HG03196 (cell line): Measurements from ENCODE around the gene TBX4.

Experiments
- ATAC-seq: cut with Tn5 transposase; IDR thresholded peaks from one replicate; pipeline ENCODE4 v1.9.1; 2021; ENCODE audit not compliant: unreplicated experiment

Gene TBX4

DNA sequence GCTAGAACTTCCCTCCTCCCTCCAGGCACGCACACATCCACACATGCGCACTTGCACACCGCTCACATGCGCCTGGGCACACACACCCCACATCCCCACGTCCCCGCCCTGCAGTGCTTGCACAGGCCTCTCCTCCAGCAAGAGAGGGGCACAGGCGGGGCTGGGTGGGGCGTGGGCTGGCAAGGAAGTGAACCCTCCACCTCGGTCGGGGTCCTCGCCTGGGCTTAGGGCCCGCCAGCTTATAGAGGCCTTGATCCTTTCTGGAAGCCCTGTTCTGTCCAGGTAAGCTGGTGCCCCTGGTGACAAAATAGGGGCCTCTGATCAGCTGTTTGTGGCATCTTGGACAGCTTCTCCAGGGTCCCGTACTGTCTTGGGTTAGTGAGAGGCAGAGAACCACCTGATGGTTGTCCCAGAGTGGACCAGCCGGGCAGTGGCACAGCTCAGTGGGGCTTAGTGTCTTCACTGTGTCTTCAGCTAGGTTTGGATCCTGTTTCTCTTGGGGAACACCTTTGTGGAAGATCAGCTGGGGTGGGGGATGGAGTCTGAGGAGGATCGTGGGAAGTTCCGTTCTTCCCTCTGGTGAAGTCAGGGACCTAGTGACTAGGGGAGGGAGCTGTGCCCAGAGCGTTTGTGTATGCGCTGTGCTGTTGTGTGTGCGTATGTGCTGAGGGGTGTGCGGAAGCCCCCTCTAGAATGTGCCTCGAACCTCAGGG, 12.1 kb downstream of the TBX4 start:
- no peak for ATAC-seq

DNA sequence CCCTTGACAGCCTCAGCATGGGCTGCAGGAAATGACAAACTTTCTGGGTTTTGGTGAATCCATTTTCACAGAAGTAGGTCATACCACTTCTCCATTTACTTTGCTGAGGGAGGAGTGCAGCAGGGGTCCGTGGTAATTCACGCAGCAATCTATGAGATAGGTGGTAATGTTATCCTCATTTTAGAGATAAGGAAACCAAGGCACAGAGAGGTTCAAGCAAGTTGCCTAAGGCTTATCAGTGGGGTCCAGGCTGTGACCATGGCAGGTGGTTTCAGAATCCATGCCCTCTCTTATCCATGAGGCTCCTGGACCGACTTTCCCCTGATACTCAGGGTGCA, 12.6 kb downstream of the TBX4 start:
- ATAC-seq, result no peak

DNA sequence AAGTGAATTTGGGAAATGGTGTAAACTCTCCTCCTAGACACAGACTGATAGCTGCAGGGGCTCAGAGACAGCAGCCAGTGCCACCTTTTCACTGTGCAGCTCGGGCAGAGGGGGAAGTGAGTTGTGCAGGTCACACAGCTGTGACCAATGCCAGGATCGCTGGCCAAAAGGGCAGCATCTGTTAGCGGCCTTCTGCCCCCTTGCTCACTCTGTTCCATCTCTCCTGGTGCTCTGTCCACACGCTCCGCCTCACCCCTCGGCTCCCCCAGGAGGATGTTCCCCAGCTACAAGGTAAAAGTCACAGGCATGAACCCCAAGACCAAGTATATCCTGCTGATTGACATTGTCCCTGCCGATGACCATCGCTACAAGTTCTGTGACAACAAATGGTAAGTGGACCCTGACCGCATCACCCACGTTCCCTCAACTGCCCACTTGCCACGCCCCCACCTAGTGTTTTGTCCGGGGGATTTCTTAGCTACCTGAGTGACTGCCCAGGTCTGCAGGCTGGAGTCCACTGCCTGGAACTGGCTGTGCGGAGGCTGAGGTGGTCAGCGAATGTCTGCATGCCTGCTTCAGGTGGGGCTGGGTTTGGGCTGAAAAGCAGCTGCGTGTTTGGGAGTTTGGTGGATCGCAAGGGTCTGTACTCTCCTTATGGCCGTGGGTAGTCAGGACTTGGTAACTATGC, 13.5 kb downstream of the TBX4 start:
- no peak for ATAC-seq

DNA sequence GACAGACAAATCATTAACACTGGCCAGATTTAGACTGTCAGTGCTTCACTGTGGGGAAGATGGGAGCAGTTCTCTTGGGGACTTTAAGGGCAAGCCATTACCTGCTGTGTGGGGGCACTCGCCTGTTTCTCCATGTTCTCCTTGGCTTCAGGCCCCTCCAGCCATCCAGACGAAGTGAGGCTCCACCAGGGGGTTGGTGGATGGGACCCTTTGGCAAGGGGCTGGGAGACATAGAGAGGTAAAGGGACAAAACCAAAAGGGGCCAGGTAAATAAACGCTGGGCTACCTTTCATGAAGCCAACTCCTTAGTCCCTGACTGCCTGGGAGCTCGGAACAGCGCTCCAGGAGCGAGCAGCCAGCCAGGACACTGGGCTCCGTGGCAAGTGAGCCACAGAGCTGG, 14.0 kb downstream of the TBX4 start:
- ATAC-seq, result no peak

DNA sequence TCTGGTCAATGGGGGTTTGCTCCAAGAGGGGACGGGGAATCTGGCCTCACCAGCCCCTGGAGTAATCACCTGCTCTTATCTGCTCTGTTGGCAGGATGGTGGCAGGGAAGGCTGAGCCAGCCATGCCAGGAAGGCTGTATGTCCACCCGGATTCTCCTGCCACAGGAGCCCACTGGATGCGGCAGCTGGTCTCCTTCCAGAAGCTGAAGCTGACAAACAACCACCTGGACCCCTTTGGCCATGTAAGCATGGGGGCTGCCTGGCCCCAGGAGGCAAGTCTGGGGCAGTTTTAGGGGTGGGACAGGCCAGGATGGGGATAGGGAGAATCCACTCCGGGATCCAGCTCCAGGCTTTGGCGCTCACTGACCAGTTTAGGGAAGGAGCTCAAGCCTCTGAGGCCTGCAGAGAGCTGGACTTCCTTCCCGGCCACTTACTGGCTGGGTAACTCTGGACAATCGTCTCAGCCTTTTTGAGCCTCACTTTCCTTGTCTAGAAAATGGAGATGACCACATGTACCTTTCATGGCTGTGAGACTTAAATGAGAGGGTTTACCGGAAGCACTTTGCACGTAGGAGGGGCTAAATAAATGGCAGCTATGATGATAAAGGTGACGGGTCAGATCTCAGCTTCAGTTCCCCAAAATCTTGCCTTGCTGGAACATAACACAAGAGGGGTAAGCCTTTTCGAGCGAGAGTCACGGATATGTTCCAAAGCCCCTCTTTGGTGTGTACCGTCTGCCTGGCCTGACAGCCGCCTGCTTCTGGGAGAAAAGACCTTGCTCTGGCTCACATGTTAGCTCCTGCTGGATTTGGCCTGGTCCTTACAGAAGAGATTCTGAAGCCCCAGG, 15.4 kb downstream of the TBX4 start:
- ATAC-seq, result no peak

DNA sequence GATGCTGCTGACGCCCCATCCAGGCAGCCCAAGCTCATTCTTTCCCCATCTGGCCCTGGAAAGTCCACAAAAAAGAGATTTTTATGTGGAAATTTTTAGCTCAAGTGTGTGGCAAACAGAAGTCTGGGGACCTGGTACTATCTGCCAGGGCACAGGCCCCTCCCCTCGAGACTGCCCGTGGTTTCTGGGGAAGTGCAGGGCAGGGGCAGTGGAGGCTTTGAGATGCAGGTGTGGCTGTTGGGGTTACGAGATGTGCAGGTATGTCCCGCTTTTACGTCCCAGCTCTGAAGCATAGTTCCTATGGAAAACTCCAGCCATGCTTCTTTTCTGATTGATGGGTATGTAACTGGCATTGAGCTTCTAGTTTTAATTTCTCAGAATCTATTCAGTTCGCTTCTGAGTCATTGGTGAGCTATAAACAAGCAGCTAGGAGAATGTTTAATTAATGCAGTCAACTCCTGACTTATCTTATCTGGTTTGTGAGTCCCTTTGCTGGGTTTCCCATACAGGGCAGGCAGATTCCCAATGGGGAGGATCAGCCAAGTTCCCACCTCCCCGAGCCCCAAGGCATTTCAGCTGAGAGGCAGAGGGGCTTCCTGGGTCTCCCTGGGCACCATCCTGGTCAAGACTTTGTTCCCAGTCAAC, 16.2 kb downstream of the TBX4 start:
- no peak for ATAC-seq

DNA sequence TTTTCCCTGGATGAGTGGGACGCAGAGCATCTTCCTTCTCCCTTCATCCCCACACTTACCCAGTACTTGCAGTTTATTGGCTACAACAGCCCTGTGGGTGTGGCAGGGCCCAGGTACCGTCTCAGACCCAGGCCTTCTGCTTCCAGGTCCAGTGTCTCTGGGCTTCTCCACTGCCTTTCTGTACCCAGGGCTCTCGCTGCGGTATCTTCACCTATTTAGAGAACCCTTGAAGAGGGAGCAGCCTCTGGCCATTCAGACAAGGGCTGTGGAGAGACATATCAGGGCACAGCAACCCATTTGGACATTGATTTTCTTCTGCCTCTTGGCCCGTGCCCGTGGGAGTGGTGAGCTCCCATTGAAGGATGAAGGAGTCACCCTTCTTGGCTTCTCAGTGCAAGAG, 17.3 kb downstream of the TBX4 start:
- ATAC-seq, result no peak

DNA sequence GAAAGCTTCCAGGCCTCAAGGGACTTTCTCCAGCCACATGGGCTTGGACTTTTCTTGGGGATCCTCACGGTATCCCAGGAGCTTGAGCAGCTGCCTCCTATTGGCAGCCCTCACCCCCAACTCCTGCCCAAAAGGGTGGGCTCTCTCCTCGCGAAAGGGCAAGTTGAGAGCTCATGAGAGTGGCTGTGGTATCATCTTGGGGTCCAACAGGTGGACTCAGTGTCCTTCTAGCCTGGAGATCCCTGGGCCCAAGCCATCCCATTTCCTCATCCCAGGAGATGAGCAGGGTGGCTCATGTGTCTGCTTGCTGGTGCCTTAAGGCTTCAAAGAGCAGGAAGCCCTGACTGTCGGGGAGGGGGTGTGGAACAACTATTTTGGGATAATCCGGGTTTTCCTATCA, 17.7 kb downstream of the TBX4 start:
- no peak for ATAC-seq

DNA sequence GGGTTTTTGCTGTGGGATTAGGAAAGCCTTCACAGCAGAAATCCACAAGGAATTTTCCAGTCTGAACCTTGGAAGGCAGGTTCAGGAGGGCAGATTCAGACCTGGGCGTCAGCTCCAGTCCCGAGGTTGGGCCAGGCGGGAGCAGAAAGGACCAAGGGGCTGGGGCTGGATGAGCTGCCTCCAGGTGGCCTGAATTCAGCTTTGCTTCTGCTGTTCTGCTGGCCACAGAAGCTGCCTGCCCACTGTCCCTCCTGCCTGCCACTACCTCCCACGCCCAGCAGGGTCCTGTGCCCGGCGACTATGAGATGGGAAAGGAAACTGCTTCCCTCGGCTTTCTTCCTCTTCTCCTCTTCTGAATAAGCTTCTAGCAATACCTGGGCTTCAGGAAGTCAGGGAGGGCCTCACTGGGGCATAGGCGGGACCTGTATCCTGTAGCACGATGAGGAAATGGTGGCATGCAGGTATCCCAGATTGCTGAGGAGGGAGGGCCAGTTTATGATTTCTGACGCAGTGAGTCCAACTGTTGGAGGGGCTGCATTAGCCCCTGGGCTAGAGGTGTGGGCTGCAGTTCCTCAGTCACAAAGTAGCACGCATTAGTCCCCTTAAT, 18.4 kb downstream of the TBX4 start:
- no peak for ATAC-seq

DNA sequence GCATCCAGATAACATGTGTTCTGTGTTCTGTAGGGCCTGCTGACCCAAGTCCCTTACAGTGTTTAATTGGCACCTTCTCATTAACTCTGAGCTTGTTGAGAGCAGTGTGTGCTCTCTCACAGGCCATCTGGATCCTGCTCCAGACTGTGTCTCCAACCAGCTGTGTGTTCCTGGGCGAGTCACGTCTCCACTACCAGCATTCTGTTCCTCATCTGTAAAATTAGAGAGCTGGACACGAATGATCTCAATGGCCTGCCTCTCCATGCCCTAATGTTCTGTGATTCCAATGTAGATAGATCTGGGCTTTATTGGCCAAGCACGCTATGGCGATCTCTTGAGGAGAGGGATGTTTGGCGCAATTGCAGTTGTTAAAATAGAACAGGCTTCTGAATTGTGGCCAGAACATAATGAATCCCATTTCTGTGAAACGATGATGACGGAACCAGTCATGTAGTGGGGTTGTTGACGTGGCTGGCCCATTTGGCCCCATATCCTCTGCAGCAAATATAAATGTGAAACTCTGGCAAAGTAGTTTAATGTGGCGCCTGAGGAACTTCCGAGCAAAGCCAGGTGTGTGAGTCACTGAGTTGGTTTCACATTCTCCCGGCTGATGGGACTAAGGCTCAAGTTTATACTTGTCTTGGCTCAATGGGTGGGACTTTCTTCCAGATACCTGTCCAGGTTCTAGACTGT, 22.2 kb downstream of the TBX4 start:
- no peak for ATAC-seq

DNA sequence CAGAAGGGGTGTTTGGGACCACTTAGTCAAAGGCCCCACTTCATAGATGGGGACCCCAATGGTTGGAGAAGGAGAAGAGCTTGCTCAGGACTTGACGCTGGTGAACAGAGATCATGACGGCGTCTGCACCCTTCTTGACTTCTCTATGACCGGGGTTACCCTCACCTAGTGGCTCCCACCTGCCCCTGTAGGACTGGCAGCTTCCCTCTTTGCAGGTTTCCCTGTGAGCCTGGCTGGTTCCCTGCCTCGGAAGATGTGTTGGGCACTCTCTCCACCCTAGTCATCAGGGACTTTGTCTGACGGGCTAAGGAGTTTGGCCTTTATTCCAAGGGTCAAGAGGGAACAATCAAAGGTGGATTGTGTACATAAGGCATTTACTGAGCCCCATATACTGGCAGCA, 22.7 kb downstream of the TBX4 start:
- no peak for ATAC-seq

DNA sequence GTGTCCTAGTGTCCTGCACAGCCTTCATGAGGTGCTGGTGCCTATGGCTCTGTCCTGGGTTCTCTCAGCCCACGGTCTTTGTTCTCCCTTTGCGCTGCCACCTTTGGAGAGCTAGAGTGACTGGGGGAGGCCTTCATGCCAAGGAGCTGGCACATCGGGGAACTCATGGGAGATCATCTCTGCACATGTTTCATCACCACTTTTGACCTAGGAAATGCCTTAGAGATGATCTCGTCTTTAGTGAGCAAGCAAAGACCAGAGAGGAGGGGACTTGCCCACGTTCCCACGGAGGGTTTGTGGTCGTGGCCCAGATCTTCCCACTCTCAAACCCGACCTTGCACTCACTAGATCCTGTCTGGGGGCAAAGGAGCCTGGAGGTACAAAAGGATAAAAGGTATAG, 23.5 kb downstream of the TBX4 start:
- ATAC-seq, result no peak

DNA sequence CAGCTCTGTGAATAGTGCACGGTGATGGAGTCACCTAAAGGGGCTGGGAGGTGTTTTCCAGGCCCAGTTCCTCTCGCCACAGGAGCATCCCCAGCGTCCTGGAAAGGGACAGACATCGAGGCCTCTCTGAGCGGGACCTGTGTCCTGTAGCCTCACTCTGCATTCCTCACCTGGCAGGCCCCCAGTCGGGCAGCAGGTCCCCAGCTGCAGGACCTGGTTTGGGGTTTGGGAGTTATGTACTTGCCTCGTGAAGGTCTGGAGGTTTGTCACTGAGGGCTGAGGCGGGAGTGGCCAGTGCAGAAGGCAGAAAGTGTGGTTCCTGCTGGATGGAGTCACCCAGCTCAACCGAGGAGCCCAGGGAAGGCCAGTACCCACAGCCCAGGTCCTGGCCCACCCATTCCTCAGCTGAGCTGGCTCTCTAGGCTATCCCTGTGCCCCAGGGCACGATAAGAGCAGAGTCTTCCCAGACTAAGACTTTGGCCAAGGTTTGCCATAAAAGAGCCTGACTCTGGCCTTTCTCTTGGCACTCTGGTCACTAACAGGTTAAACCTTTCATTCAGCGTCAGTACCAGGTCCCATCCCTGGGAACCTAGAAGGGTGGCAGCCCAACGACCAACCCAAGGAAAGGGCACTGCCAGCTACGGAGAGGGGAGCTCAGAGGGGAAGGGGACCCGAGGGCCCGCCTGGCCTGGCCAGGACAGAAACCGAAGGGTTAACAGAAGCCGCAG, 24.4 kb downstream of the TBX4 start:
- no peak for ATAC-seq

DNA sequence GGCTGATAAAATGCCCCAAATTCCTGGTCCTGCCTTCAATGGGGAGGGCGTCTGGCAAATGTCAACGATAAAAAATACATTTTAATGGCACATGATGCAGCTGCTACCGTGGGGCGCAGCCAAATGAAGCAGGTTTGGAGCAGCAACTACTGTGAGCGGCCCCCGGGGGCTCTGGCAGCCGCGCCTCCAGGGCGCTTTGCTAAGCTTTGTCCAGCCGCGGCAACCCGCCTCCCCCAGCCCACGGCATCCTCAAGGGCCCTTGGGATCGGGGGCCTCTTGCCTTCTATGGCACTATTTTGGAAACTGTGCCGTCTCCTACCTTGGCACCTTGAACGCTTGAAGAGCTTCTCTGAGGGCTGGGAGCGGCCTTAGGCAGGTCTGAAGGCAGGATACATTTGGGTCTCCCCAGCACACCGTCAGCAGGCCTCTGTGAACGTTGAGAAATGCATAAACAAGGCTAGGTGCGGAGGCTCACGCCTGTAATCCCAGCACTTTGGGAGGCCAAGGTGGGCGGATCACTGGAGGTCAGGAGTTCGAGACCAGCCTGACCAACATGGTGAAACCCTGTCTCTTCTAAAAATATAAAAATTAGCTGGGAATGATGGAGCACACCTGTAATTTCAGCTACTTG, 25.1 kb downstream of the TBX4 start:
- ATAC-seq, result no peak

DNA sequence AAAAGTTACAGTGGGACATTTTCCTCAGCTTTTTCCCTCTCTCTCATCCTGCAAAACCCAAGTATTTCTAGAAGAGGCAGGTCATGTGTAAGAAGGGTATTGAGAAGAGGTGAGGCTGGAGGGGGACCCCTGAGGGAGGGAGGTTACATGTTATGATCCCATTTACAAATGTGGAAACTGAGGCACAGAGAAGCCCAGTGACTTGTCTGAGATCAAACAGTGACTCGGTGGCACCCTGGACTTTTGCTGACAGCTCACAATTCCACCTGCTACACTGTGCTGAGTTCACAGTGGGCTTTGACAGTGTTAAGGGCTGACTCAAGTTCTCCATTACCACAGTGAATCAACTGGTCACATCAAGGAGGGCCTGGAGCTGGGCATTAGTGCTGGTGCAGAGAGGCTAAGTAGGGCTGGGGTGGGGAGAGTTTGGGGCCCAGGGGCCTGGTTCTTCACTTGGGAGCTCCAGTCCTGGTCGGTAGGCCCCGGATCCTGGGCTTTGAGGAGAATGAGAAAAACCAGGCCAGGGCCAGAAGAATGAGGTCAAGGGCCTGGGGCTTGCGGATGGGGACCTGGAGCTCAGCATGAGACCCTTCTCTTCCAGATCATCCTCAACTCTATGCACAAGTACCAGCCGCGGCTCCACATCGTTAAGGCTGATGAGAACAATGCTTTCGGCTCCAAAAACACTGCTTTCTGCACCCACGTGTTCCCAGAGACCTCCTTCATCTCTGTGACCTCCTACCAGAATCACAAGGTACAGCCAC, 26.0 kb downstream of the TBX4 start:
- no peak for ATAC-seq

DNA sequence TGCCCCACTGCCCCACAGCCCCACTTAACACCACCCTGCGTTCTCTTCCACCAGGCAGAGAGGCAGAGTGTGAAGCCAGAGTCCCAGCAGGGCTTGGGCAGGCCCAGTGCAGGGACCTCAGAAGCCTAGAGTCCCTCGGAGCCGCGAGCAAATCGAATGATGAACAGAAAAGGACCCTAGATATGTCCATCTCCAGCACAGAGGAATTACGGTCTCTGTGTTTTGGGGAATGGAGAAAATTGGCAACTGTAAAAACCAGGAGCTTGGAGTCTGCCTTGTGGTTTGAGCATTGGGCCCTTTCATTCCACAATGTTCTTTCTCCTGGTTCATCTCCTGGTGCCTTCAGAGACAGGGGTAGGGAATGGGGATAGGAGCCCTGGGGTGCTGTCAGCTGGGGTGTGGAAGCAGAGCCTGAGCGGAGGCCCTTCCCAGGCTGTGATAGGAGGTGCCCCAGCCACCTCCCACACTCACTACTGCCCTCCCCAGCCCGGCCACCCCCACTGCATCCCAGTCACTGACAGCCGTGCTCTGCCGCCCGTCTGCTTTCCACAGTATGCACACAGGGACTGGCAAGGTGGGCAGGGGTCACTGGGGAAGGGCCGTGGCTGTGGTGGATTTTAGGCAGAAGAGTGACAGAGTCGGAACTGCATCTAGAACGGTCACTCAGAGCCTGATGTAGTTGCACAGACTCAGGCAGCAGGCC, 26.7 kb downstream of the TBX4 start:
- no peak for ATAC-seq

DNA sequence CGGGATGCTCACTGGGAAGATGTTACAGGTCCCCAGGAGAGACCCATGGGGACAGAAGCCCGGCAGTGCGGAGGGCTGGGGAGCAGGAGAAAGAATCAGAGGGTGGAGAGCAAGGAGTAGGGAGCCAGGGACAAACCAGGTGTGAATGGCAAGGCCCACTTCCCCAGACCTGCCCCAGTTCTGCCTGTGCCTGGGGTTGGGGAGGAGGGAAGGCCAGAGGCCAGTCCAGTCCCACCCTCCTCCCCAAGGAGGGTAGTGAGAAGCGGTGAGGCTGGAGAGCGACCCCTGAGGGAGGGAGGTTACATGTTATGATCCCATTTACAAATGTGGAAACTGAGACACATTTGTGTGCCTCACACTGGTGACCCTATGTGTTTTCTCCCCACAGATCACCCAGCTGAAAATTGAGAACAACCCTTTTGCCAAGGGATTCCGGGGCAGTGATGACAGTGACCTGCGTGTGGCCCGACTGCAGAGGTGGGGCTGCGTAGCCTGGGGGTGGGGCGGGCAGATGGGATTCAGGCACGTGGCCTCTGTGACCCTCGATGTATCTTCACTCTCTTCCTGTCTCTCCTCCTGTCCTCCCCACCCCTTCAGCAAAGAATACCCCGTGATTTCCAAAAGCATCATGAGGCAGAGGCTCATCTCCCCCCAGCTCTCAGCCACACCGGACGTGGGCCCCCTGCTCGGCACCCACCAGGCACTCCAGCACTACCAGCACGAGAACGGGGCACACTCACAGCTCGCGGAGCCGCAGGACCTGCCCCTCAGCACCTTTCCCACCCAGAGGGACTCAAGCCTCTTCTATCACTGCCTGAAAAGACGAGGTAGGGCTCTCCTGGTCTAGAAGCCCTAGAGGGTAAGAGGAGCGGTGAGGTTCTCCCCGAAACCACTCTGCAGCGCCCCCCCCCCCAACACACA, 27.5 kb downstream of the TBX4 start:
- no peak for ATAC-seq
